Measurements from ENCODE around the gene LRP11. TPM values are rescaled to one million over a fixed set of nuclear protein-coding genes. Genes with fewer than 3 reads are reported as not detected.
A peak's percentile ranks its signal among the peaks of the same experiment; 100 is the strongest.

Gene LRP11
- total RNA-seq, 1 experiment from 2014 or later = 31.1 TPM

GRCh38 chr6:149842331-149842730 is 21.8 kb downstream of the LRP11 start:
- intact Hi-C loops (cut with micrococcal nuclease; ENCODE audit: unreplicated experiment) = no loop called here
- no peak for TF ChIP-seq CTCF (IDR thresholded peaks at IDR 0.05; ENCODE audit: unreplicated experiment)

GRCh38 chr6:149840345-149841075 is 23.6 kb downstream of the LRP11 start:
- Mint-ChIP-seq H3K36me3 (ENCODE audit: insufficient read depth, unreplicated experiment) (peaks cover 5% of the 10 kb centered on the region), H3K27ac (ENCODE audit: unreplicated experiment) (no peak overlapping the region), H3K4me1 (ENCODE audit: low read depth, unreplicated experiment) (peaks cover 41% of the 10 kb centered on the region), H3K9me3 (ENCODE audit: low read depth, unreplicated experiment) (no peaks in the 10 kb centered on the region), H3K4me3 (ENCODE audit: low read depth, unreplicated experiment) (no peak overlapping the region), H3K27me3 (ENCODE audit: unreplicated experiment) (no peaks in the 10 kb centered on the region)
- peak; percentile 26 for TF ChIP-seq CTCF (IDR thresholded peaks at IDR 0.05; ENCODE audit: unreplicated experiment)
- CTCF ChIA-PET = interaction anchor here (0.6 to 1.5 kb wide), 8 partner anchors 12 to 28 kb away, joined by 3 to 7 read pairs (median 4); no protein-coding TSS in a partner anchor
- intact Hi-C loops (cut with micrococcal nuclease; ENCODE audit: unreplicated experiment) = loop anchor here (2.0 kb wide), 1 partner anchor 14 kb away; no protein-coding TSS in a partner anchor
- DNase-seq = peak; percentile 79
- BruUV-seq (replicated peaks) = no TSS peak

More at GRCh38 chr6:149842331-149842730, 21.8 kb downstream of the LRP11 start:
- no peak for DNase-seq
- Mint-ChIP-seq H3K36me3 (ENCODE audit: insufficient read depth, unreplicated experiment) (peaks cover 5% of the 10 kb centered on the region), H3K4me1 (ENCODE audit: low read depth, unreplicated experiment) (peaks cover 50% of the 10 kb centered on the region), H3K4me3 (ENCODE audit: low read depth, unreplicated experiment) (no peak overlapping the region), H3K9me3 (ENCODE audit: low read depth, unreplicated experiment) (no peaks in the 10 kb centered on the region), H3K27me3 (ENCODE audit: unreplicated experiment) (no peaks in the 10 kb centered on the region), H3K27ac (ENCODE audit: unreplicated experiment) (peak overlapping the region; percentile 64)
- CTCF ChIA-PET = no interaction called here
- no TSS peak for BruUV-seq (replicated peaks)

GRCh38 chr6:149834513-149835481 is 29.4 kb downstream of the LRP11 start:
- H3K27ac Mint-ChIP-seq (ENCODE audit: unreplicated experiment) = no peak overlapping the region
- no TSS peak for BruUV-seq (replicated peaks)
- peak; percentile 70 for DNase-seq
- no peaks in the 10 kb centered on the region for H3K27me3 Mint-ChIP-seq (ENCODE audit: unreplicated experiment)
- TF ChIP-seq CTCF (IDR thresholded peaks at IDR 0.05; ENCODE audit: unreplicated experiment) = peak; percentile 72
- no peaks in the 10 kb centered on the region for H3K4me1 Mint-ChIP-seq (ENCODE audit: low read depth, unreplicated experiment)
- no peaks in the 10 kb centered on the region for H3K9me3 Mint-ChIP-seq (ENCODE audit: low read depth, unreplicated experiment)
- CTCF ChIA-PET = no interaction called here
- intact Hi-C loops (cut with micrococcal nuclease; ENCODE audit: unreplicated experiment) = loop anchor here (5.0 kb wide), 2 partner anchors 33 to 183 kb away; no protein-coding TSS in a partner anchor
- no peak overlapping the region for H3K4me3 Mint-ChIP-seq (ENCODE audit: low read depth, unreplicated experiment)
- no peaks in the 10 kb centered on the region for H3K36me3 Mint-ChIP-seq (ENCODE audit: insufficient read depth, unreplicated experiment)

GRCh38 chr6:149833651-149834050 is 30.5 kb downstream of the LRP11 start:
- Mint-ChIP-seq H3K4me3 (ENCODE audit: low read depth, unreplicated experiment) (no peak overlapping the region), H3K27ac (ENCODE audit: unreplicated experiment) (no peak overlapping the region), H3K9me3 (ENCODE audit: low read depth, unreplicated experiment) (no peaks in the 10 kb centered on the region), H3K27me3 (ENCODE audit: unreplicated experiment) (no peaks in the 10 kb centered on the region), H3K36me3 (ENCODE audit: insufficient read depth, unreplicated experiment) (no peaks in the 10 kb centered on the region), H3K4me1 (ENCODE audit: low read depth, unreplicated experiment) (no peaks in the 10 kb centered on the region)
- no peak for DNase-seq
- CTCF ChIA-PET = no interaction called here
- BruUV-seq (replicated peaks) = no TSS peak
- TF ChIP-seq CTCF (IDR thresholded peaks at IDR 0.05; ENCODE audit: unreplicated experiment) = no peak
- intact Hi-C loops (cut with micrococcal nuclease; ENCODE audit: unreplicated experiment) = loop anchor here (1.0 to 5.0 kb wide), 3 partner anchors 34 to 184 kb away; no protein-coding TSS in a partner anchor
